MCF 10A (cell line): ENCODE measurements around the gene AHSP. TPM values are rescaled to one million over a fixed set of nuclear protein-coding genes. Genes with fewer than 3 reads are reported as not detected.

ENCODE experiments used
- BruUV-seq: library from RNA; stranded (reverse); fragments of 400-500 nt; replicated peaks from 2 replicates; lab custom pipeline; 2021; lab: Mats Ljungman, UMichigan
- CTCF ChIA-PET: fragments of 300-600 bp; sonication (Branson Sonifier 250); formaldehyde crosslinking; extraction: SDS; loops from one replicate; lab custom pipeline; 2021; ENCODE audit warnings: antibody characterized with exemption, inconsistent platforms; lab: Yijun Ruan, JAX
- POLR2A ChIA-PET: fragments of 300-600, 350-650 bp; sonication (Branson Sonifier 250); formaldehyde crosslinking; extraction: SDS; loops from one replicate; lab custom pipeline; 2020; ENCODE audit warnings: antibody characterized with exemption, inconsistent platforms; lab: Yijun Ruan, JAX
- DNase-seq: peaks from one replicate; pipeline ENCODE4 v3.0.0-alpha.2; 2018; ENCODE audit not compliant: unreplicated experiment
- H3K27ac Mint-ChIP-seq: one replicate; pipeline ENCODE4 v1.8.0; 2022; ENCODE audit warnings: mild to moderate bottlenecking, low read depth, mixed read lengths; ENCODE audit not compliant: unreplicated experiment
- H3K27me3 Mint-ChIP-seq: one replicate; pipeline ENCODE4 v1.8.0; 2022; ENCODE audit warnings: mixed read lengths; ENCODE audit not compliant: insufficient read depth, unreplicated experiment
- H3K36me3 Mint-ChIP-seq: one replicate; pipeline ENCODE4 v1.8.0; 2022; ENCODE audit warnings: mild to moderate bottlenecking, moderate library complexity, mixed read lengths; ENCODE audit not compliant: insufficient read depth, unreplicated experiment
- H3K4me1 Mint-ChIP-seq: one replicate; pipeline ENCODE4 v1.8.0; 2022; ENCODE audit warnings: mixed read lengths; ENCODE audit not compliant: insufficient read depth, unreplicated experiment
- H3K4me3 Mint-ChIP-seq: one replicate; pipeline ENCODE4 v1.8.0; 2022; ENCODE audit warnings: mild to moderate bottlenecking, moderate library complexity, mixed read lengths; ENCODE audit not compliant: unreplicated experiment
- H3K9me3 Mint-ChIP-seq: one replicate; pipeline ENCODE4 v1.8.0; 2022; ENCODE audit warnings: mixed read lengths; ENCODE audit not compliant: unreplicated experiment
- intact Hi-C: fragments of 100-400 bp; cut with micrococcal nuclease; formaldehyde crosslinking; loops from 2 replicates; pipeline ENCODE4 v1.14.1; 2022
- total RNA-seq: library from RNA; stranded (reverse); gene quantifications from 2 replicates; pipeline ENCODE4 v1.2.3, GENCODE V29; 2022
- TF ChIP-seq, protein P1 (sequence below): fragments of 200-600 bp; IDR thresholded peaks from one replicate; pipeline ENCODE4 v1.8.0; 2022; ENCODE audit warnings: antibody characterized with exemption, mild to moderate bottlenecking; ENCODE audit not compliant: unreplicated experiment

AHSP gene
- total RNA-seq, 1 experiment from 2014 or later = not detected

DNA sequence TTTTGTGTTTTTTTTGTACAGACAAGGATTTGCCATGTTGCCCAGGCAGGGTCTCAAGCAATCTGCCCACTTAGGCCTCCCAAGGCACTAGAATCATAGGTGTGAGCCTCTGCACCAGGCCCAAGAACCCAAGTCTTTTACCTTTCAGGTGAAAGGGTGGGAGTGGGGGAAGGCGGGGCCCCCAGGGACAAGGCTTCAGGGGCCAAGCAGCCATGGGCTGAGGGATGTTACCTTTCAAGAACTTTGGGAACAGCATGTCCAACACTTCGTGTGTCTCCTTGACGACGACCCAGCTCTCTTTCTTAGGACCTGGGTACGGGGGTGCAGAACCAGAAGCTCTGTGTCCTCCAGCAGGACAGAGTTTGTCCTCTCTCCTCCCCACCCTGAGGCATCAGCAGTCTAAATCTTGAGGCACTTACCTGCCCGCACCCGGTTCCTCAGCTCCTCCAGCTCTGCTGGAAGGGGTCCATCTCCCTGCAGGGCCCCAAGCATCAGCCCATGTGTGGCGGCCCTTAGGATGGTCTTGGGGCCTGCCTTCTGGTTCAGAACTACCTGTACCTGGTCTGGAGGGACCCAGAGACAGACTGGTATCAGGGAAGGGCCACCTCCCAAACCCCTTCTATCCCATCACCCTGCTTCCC lies 35.8 kb upstream of the AHSP start:
- Mint-ChIP-seq H3K4me3 (no peak overlapping the region), H3K4me1 (no peaks in the 10 kb centered on the region), H3K36me3 (peaks cover 21% of the 10 kb centered on the region), H3K27me3 (no peaks in the 10 kb centered on the region), H3K9me3 (no peaks in the 10 kb centered on the region), H3K27ac (no peak overlapping the region)
- POLR2A ChIA-PET = no interaction called here
- BruUV-seq = no TSS peak
- CTCF ChIA-PET = interaction anchor here (0.9 kb wide), 1 partner anchor 31 kb away, joined by 3 read pairs; no protein-coding TSS in a partner anchor
- TF ChIP-seq, protein P1, sequence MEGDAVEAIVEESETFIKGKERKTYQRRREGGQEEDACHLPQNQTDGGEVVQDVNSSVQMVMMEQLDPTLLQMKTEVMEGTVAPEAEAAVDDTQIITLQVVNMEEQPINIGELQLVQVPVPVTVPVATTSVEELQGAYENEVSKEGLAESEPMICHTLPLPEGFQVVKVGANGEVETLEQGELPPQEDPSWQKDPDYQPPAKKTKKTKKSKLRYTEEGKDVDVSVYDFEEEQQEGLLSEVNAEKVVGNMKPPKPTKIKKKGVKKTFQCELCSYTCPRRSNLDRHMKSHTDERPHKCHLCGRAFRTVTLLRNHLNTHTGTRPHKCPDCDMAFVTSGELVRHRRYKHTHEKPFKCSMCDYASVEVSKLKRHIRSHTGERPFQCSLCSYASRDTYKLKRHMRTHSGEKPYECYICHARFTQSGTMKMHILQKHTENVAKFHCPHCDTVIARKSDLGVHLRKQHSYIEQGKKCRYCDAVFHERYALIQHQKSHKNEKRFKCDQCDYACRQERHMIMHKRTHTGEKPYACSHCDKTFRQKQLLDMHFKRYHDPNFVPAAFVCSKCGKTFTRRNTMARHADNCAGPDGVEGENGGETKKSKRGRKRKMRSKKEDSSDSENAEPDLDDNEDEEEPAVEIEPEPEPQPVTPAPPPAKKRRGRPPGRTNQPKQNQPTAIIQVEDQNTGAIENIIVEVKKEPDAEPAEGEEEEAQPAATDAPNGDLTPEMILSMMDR = no peak
- intact Hi-C loops = no loop called here
- DNase-seq = no peak

DNA sequence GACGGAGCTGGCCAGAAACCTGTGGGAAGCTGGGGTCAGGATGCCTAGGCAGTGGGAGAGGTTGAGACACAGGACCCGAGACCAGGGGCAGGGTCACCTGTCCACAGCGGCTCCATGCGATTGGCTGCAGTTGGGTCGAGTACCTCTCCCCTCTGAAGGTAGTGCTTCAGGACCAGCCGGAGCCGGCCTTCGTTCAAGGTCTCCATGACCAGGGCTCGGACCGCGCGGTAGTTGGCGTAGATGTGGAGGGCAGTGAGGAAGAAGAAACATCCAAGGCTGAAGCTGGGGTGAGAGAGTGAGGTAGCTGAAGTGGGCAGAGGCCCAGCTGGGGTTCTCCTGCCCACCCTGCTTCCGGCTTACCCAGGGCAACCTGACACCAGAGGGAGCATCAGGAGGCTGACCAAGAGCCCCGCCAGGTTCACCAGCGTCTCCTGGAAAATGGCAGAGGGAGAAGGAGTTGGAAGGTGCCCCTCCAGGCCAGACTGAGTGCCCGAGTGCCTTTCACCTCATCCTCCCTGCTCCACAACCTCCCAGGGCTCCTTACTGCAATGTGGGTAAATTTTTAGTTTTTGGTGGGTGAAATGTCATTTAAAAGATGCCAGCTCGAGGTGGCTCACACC lies 34.1 kb upstream of the AHSP start:
- Mint-ChIP-seq H3K9me3 (no peaks in the 10 kb centered on the region), H3K4me1 (no peaks in the 10 kb centered on the region), H3K4me3 (no peak overlapping the region), H3K36me3 (peaks cover 25% of the 10 kb centered on the region), H3K27me3 (no peaks in the 10 kb centered on the region), H3K27ac (no peak overlapping the region)
- no TSS peak for BruUV-seq
- no peak for DNase-seq
- CTCF ChIA-PET = interaction anchor here (0.6 to 2.7 kb wide), 4 partner anchors 32 to 217 kb away, joined by 3 to 9 read pairs (median 3); no protein-coding TSS in a partner anchor
- intact Hi-C loops = no loop called here
- POLR2A ChIA-PET = no interaction called here
- TF ChIP-seq, protein P1 = no peak

DNA sequence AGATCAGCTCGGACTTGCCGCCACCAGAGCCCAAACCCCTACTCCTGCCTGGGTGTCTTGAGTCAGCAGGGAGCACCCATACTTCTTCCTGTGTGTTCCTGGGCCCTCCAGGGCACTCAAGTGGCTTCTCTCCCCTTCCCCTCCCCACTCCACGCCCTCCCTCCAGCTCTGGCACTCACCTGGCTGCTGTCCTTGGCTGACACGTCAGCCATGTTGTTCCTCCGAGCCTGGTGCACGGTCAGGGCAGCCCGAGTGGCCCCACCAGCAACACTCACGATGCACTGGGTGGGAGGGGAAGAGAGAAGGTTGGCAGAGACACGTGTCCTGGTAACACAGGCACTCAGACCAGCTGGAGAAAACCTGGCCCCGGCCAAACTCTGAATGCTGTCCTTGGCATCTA lies 31.0 kb upstream of the AHSP start:
- no peak overlapping the region for H3K27ac Mint-ChIP-seq
- H3K4me1 Mint-ChIP-seq = no peaks in the 10 kb centered on the region
- intact Hi-C loops = no loop called here
- POLR2A ChIA-PET = interaction anchor here (1.2 kb wide), 1 partner anchor 9 kb away, joined by 3 read pairs; no protein-coding TSS in a partner anchor
- BruUV-seq = no TSS peak
- TF ChIP-seq, protein P1 = no peak
- H3K27me3 Mint-ChIP-seq = no peaks in the 10 kb centered on the region
- no peak for DNase-seq
- H3K36me3 Mint-ChIP-seq = peaks cover 31% of the 10 kb centered on the region
- H3K9me3 Mint-ChIP-seq = no peaks in the 10 kb centered on the region
- H3K4me3 Mint-ChIP-seq = no peak overlapping the region
- CTCF ChIA-PET = interaction anchor here (2.1 kb wide), 1 partner anchor 36 kb away, joined by 8 read pairs; no protein-coding TSS in a partner anchor

DNA sequence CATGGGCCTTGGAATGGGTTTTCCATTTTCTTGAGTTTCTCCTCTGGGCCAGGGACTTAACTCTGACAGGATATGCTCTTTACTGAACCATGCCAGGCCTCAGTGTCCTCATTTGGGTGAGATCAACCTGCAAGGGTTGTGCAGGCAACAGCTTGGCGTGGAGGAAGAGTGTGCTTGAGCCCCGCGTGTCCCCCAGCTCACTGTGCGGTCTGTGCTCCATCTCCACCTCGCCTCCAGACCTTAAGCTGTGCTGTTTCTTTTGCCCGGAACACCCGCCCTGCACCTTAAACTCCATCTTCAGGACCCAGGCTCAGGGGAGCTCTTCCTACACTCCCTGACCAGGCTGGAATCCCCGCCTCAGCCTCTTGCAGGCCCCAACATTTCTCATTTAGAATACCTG lies 29.2 kb upstream of the AHSP start:
- TF ChIP-seq, protein P1 = no peak
- no peak overlapping the region for H3K27ac Mint-ChIP-seq
- H3K36me3 Mint-ChIP-seq = peaks cover 31% of the 10 kb centered on the region
- DNase-seq = no peak
- no peaks in the 10 kb centered on the region for H3K27me3 Mint-ChIP-seq
- intact Hi-C loops = no loop called here
- BruUV-seq = no TSS peak
- ChIA-PET CTCF (interaction anchor here (0.6 to 2.1 kb wide), 7 partner anchors 20 to 743 kb away, joined by 3 to 8 read pairs (median 3); no protein-coding TSS in a partner anchor), POLR2A (interaction anchor here (2.0 kb wide), 1 partner anchor 10 kb away, joined by 15 read pairs; the partner anchor contains the start of gene RUSF1)
- H3K9me3 Mint-ChIP-seq = no peaks in the 10 kb centered on the region
- no peaks in the 10 kb centered on the region for H3K4me1 Mint-ChIP-seq
- no peak overlapping the region for H3K4me3 Mint-ChIP-seq
